Right lobe of liver (tissue), 6 donors: ENCODE measurements around the gene CYP17A1. TPM values are rescaled to one million over a fixed set of nuclear protein-coding genes. Genes with fewer than 3 reads are reported as not detected.

Experiments
- ATAC-seq, 4 donors: fragments of 200-7000 bp; cut with Tn5 transposase; one replicate each; pipeline ENCODE4 v1.9.1; 2020; ENCODE audit warnings: mild to moderate bottlenecking in 4 of 4, moderate library complexity in 4 of 4
- DNase-seq, 3 donors: peaks; one replicate each; pipeline ENCODE4 v3.0.0-alpha.2; 2020
- H3K27ac ChIP-seq, 3 donors: fragments of 200-600 bp; one replicate each; pipeline ENCODE4 v1.8.0; 2022
- H3K27me3 ChIP-seq, 2 donors: fragments of 200-600 bp; one replicate each; pipeline ENCODE4 v1.8.0; 2022
- H3K36me3 ChIP-seq, 4 donors: fragments of 200-600 bp; sonication (generic) in 1 of 4; one replicate each; pipeline versions ENCODE4 v1.5.1 to v1.8.0; 2017 to 2022; ENCODE audit warnings: control low read depth in 1 of 4
- H3K4me1 ChIP-seq, 4 donors: fragments of 200-600 bp; sonication (generic) in 1 of 4; one replicate each; pipeline versions ENCODE4 v1.5.1 to v1.8.0; 2017 to 2022; ENCODE audit warnings: control low read depth in 1 of 4
- H3K4me3 ChIP-seq, 3 donors: fragments of 200-600 bp; one replicate each; pipeline ENCODE4 v1.8.0; 2022
- H3K9me3 ChIP-seq, 4 donors: fragments of 200-600 bp; sonication (generic) in 1 of 4; one replicate each; pipeline versions ENCODE4 v1.5.1 to v1.8.0; 2017 to 2022; ENCODE audit warnings: control low read depth in 1 of 4
- CTCF ChIP-seq, 4 donors: fragments of 200-600 bp in 3 of 4; fragments of 450-650 bp in 1 of 4; IDR thresholded peaks; one replicate each; pipeline versions ENCODE4 v1.5.1 to v1.8.0; 2016 to 2022; ENCODE audit warnings: antibody characterized with exemption in 4 of 4, mild to moderate bottlenecking in 2 of 4
- POLR2A ChIP-seq: fragments of 450-650 bp; IDR thresholded peaks from one replicate; pipeline ENCODE4 v1.6.1; 2017; ENCODE audit warnings: antibody characterized with exemption, mild to moderate bottlenecking
- WGBS: methylation state at CpG from one replicate; pipeline ENCODE4 v1.1.6; 2018; ENCODE audit warnings: low coverage, low lambda C conversion rate; ENCODE audit not compliant: insufficient coverage; ENCODE audit errors: missing lambda C conversion rate; 5-methylcytosine and 5-hydroxymethylcytosine counted together
- intact Hi-C, 2 donors: fragments of 100-400 bp; cut with DNase I; formaldehyde crosslinking; loops; one replicate each; pipeline versions ENCODE4 v1.11.2 to v1.14.1; 2022
- total RNA-seq, 6 experiments: library from RNA; depleted of rRNA in 2 of 6; stranded (reverse); fragments of >200 nt in 2 of 6; fragmentation: NEBNext Ultra II Directional in 3 of 6; extraction: Animal tissue kit (Norgen Biotek cat#: 25700) in 3 of 6; gene quantifications; one replicate each; pipeline versions ENCODE4 v1.1.0 to v1.2.4, GENCODE V29; 2016 to 2023
- donor health status: DM: no; HTN: yes; CAD: no.
- donor health status: DM: no; HTN: no; CAD: no.
- donor health status: DM: no; HTN: no; CAD: no.
- donor health status: DM: no; HTN: yes; CAD: no.
- donor health status: DM: no; HTN: yes; CAD: no.

The CYP17A1 gene
- total RNA-seq, 6 experiments from 2014 or later, result 0.61 to 4.2 (median 1.5) TPM

GRCh38 chr10:102814873-102815661 is 22.1 kb downstream of the CYP17A1 start:
- H3K4me1 ChIP-seq, result peaks cover 0 to 36% (median 19%) of the 10 kb centered on the region in 4 donors
- DNase-seq, result peak; percentile 68 to 81 (median 80)
- WGBS, result 50% methylated on average over 10 of the region's 23 CpGs
- intact Hi-C loops, result no loop called here
- H3K4me3 ChIP-seq, result no peak overlapping the region
- peak overlapping the region; percentile 81 to 87 (median 82) for H3K27ac ChIP-seq
- peaks cover 0 to 27% (median 4%) of the 10 kb centered on the region in 4 donors for H3K36me3 ChIP-seq
- H3K27me3 ChIP-seq, result no peaks in the 10 kb centered on the region
- ATAC-seq, result peak; percentile 49 to 80 (median 66)
- TF ChIP-seq CTCF (IDR thresholded peaks at IDR 0.05), result no peak
- no peak for TF ChIP-seq POLR2A
- H3K9me3 ChIP-seq, result no peaks in the 10 kb centered on the region

- Histone ChIP-seq H3K27me3 (no peaks in the 10 kb centered on the region), H3K4me1 (peaks cover 0 to 36% (median 19%) of the 10 kb centered on the region in 4 donors), H3K4me3 (no peak overlapping the region), H3K36me3 (peaks cover 0 to 30% (median 4%) of the 10 kb centered on the region in 4 donors), H3K27ac (peak overlapping the region; percentile 81 to 87 (median 82)), H3K9me3 (no peaks in the 10 kb centered on the region)
- intact Hi-C loops, result no loop called here
- ATAC-seq (peak; percentile 4 to 14 (median 6)), DNase-seq (no peak)
- WGBS, result 43% methylated on average over 8 of the region's 8 CpGs
- no peak for TF ChIP-seq CTCF (IDR thresholded peaks at IDR 0.05)
- no peak for TF ChIP-seq POLR2A
Observed at GRCh38 chr10:102814453-102814871, 22.8 kb downstream of the CYP17A1 start.

GRCh38 chr10:102813734-102814452 is 23.3 kb downstream of the CYP17A1 start:
- Histone ChIP-seq H3K27me3 (no peaks in the 10 kb centered on the region), H3K4me1 (peaks cover 0 to 36% (median 19%) of the 10 kb centered on the region in 4 donors), H3K9me3 (no peaks in the 10 kb centered on the region), H3K36me3 (peaks cover 0 to 30% (median 4%) of the 10 kb centered on the region in 4 donors), H3K27ac (peak overlapping the region; percentile 64 to 87 (median 81)), H3K4me3 (no peak overlapping the region)
- DNase-seq (peak; percentile 69 to 84 (median 70)), ATAC-seq (peak; percentile 73 to 83 (median 78))
- intact Hi-C loops, result no loop called here
- TF ChIP-seq CTCF (IDR thresholded peaks at IDR 0.05) (no peak), POLR2A (no peak)
- WGBS, result 27% methylated on average over 7 of the region's 16 CpGs

- 69% methylated on average over 2 of the region's 17 CpGs for WGBS
- Histone ChIP-seq H3K36me3 (peaks cover 0 to 30% (median 4%) of the 10 kb centered on the region in 4 donors), H3K4me1 (peaks cover 0 to 36% (median 19%) of the 10 kb centered on the region in 4 donors), H3K9me3 (no peaks in the 10 kb centered on the region), H3K27ac (peak overlapping the region; percentile 64 to 87 (median 81)), H3K4me3 (no peak overlapping the region), H3K27me3 (no peaks in the 10 kb centered on the region)
- no peak for DNase-seq
- intact Hi-C loops, result no loop called here
- no peak for ATAC-seq
- TF ChIP-seq CTCF (IDR thresholded peaks at IDR 0.05), result no peak
- TF ChIP-seq POLR2A, result no peak
Observed at GRCh38 chr10:102813017-102813541, 24.1 kb downstream of the CYP17A1 start.
